ENCODE data around the gene CTNNA2.

GRCh38 chr2:79860228-79861058, 347.6 kb downstream of the CTNNA2 start:
- no peak for TF ChIP-seq REST (IDR thresholded peaks at IDR 0.05; ENCODE audit: insufficient read depth in 1 of 2, low read depth in 2 of 2, low read length in 2 of 2)
- no peak for TF ChIP-seq TAF1 (IDR thresholded peaks at IDR 0.05; ENCODE audit: borderline replicate concordance, insufficient read depth, low read length)
- TF ChIP-seq POLR2AphosphoS5 (IDR thresholded peaks at IDR 0.05; ENCODE audit: low read depth, low read length), result no peak
- no peak for TF ChIP-seq SIN3A (IDR thresholded peaks at IDR 0.05; ENCODE audit: borderline replicate concordance, insufficient read depth, low read length)
